CD4-positive, alpha-beta T cell treated with Interleukin-12 subunit alpha and Interleukin-12 subunit beta, for 1 hour (primary cell): Measurements from ENCODE around the gene OGA.

Experiments used
- DNase-seq: peaks from one replicate; pipeline ENCODE4 v3.0.0-alpha.2; 2020

The OGA gene

GRCh38 chr10:101818119-101818871 is at the start of gene OGA:
TSS of gene OGA (minus strand) at chr10:101818444. CDS start at chr10:101818022, 422 bp downstream.
- peak; percentile 99 for DNase-seq

DNA sequence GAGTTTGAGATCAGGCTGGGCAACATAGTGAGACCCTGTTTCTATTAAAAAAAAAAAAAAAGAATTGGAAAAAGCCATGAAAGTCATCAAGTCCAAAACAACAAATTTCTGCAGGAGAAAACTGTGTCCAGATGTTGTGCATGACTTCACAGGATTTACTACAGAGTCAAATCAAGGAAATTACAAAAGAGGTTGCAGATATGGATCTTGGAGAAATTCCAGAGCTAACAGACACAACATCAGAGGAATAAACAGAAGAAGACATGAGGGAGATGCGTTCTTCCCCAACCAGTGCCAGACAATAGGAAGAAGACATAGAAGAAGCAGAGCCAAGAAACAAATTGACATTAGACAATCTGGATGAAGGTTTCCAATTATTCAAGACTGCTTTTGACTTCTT is 49.7 kb upstream of the OGA start:
- DNase-seq = no peak

GRCh38 chr10:101859530-101859929 is 41.3 kb upstream of the OGA start:
- no peak for DNase-seq

DNA sequence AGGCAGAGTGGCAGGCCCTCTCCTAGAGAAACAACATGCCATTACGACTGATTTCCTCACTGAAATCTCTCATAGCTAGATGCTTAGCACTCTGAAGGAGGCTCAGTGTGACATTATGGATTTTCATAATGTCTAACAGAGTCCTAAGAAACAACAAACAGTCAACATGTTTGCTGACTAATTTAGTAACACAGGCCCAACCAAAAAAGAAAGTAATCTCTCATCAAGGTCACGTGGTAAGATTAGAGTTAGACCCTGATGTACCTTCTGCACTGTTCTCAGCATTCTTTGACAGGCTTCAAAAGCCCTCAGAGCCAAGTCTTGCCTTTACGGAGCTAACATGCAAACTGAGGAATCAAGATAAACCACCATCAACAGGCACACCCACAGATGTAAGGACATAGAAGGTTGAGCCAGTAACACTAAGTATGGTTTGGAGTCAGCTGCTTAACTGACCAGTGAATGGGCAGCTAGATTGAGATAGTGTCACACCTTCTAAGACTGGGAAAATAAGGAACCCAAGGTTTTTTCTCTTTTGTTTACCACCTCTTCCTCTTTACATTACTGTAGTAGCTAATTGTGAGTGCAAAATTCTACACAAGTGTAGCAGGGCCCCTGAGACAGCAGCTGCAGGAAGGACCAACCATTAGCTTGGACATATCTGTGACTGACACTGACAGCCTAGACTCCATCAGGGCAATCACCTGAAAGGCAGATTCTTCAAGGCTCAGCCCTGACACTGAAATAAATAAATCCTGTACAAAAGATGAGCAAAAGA is 40.7 kb upstream of the OGA start:
- DNase-seq = peak; percentile 5

GRCh38 chr10:101857802-101858476 is 39.7 kb upstream of the OGA start:
- no peak for DNase-seq

DNA sequence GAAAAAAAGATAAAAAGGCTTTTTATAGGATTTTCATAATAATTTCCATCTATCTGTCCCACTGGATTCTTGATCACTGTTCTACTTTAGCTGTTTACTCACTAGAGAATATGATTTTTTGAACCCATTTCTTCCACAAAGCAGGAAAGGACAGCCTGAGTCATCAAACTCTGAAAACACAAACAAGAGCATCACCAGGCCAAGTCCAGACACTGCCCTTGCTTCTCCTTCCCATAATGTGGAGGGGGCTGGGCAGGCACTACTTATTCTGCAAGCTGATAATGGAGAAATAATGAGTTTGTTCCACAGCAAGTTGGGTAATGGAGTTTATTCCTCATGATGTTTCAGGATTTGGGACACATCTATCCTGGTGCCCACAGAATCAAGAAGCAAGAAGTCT is 38.4 kb upstream of the OGA start:
- DNase-seq = no peak

GRCh38 chr10:101851411-101852116 is 33.3 kb upstream of the OGA start:
- no peak for DNase-seq

DNA sequence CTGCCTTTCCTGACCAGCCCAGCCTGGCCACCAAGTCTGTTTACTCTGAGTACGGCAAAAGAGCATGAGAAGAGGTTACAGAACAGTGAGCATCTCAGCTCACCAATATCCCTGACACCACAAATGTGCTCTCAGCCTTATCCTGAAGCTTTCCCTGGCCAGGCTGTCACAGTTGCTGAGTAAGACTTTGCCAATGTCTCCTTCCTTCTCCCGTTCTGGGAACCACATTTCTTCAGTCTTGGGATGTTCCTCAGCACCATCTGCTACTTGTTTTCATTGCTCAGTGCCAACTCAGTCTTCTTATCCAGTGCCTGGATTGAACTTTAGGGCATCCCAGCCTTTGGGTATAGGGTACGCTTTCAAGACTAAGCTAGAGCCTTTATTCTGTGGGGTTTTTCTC is 32.5 kb upstream of the OGA start:
- no peak for DNase-seq

GRCh38 chr10:101848894-101849351 is 30.7 kb upstream of the OGA start:
- no peak for DNase-seq

- DNase-seq = no peak
These were observed 30.2 kb upstream of the OGA start for GRCh38 chr10:101848408-101848807.

DNA sequence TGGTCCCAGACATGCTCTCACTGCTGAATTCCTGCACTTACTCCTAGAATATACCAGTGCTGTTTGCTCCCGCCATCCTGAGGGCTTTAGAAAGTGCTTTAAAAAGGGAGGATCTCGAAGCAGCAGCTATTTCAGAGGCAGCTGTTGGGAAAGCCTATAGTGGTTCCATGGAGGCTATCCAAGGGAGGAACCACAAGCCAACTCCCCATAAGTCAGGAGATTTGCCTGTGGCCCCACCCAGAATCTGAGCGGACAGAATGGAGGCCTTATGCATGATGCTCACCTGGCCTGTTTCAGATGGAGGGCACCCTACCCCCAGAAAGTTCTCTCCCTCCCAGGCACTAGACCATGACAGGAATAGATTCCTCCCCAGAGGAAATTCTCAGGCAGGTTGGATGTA is 27.6 kb upstream of the OGA start:
- DNase-seq = no peak

DNA sequence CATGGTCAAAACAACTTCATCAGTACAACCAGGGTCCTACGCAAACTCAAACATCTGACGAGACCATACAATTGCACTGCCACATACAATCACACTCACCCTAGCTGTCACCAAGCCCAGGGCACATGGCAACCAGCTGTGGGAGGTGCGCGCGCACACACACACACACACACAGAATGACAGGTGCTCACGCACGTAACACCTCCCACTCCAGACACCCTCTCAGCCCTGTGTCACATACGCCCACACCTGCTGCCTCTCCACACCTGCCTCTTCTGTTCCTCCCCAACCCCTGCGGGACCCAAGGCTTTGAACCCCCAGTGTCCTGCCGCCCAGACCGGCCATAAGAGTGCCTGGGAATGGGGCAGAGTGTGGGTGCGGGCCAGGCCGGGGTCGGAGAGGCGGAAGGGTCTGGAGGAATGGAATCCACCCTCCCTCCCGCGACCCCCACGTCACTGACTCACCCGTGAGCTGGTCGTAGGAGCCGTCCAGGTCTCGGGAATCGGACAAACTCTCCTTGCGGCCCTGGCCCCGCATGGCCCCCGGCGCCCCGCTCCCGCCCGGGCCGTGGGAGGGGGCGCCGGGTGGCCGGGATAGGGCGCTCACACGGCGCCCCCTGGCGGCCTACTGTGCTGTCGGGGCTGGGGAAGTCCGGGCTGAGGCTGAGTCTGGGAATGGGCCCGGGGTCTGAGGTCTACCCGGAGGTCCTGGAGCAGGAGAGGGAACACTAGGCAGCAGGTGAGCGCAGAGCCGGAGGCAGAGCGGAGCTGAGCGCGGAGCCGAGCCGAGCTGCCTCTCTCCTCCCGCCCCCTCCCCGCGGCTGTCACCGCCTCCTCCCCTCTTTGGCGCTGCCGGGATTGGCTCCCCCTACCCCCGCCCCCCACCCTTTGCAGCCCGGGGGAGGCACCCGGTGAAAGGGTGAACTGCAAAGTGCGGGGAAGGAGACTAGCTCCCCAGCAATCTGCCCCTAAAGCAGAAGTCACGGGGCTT is 25.1 kb upstream of the OGA start, which contains the start of gene KCNIP2:
Gene KCNIP2 (minus strand): TSS at position 769 of the 990 bp plus-strand sequence. CDS start 232 bp downstream, at position 537.
- DNase-seq = peak; percentile 60

DNA sequence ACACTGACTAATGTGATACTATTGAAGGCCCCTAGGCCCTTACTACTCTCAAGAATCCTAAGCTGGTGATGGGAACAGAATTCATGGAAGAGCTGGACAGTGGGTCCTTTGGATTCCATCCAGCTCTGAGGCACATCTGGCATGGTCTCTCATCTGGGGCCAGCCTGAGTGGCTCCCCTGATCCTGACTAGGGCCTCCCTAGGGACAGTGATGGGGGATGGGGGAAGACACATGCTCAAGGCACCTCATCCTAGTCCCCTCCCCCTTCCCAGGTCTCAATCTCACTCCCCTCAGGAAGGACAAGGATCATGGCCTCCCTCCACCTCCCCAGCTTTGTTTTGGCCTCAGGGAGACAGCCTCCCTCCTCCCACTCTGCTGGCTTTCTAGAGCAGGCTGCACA is 23.6 kb upstream of the OGA start:
- no peak for DNase-seq

DNA sequence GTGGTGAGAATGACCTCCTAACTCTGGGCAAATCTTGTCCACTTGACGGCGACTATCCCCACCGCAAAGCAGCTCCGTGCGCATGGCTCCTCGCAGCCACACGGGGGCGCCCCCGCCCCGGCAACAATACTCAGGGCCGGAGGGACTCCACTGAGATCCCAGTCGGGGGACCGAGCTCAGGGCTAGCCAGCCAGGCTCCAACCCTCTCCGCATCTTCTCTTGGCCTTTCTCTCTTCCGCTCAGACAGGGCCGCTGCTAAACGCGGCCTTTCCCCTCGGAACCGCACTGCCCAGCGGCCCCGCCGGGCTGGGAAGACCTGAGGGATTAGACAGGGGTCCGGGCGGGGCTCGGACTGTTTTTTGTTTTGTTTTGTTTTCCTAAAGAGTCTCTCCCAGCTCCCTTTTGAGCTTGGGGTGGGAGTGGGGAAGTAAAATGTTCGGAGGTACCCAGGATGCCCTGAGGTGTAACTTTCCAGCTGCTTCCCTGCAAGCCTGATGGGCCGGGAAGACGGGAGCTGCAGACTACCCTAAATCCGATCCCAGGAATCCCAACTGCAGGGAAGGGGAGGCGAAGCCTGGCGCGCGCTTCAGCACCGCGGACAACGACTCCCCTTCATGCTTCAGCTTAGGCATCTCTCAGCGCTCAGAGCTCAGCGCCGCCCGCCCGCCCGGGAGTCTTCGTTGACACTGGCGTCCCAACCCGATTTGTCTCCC is 22.7 kb upstream of the OGA start:
- peak; percentile 79 for DNase-seq

DNA sequence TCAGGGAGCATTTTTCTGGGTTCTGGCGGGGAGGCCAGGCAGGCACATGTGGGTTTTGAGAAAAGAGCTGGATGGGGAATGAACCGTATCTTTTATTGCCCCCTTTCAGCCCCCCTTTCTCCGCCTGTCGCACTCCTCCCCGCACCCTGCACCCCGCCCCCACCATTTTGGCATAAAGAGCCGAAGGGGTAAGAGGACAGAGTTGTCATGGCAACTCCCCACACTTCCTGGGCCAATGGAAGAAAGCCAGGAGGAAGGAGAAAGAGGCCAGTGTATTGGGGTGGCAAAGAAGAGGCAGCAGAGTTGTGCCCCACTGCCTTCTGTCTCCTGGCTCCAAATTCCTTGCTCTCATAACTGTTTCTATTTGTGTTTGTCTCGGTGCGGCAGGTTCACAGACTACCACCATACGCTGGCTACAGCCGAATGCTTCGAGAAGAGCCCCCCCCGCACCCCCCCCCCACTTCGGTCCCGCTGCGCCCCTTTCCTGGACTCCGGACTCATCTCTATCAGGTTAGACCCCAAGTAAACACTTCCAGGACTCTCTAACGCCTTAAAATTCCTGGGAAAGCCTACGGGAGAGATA is 21.9 kb upstream of the OGA start:
- DNase-seq = peak; percentile 49

- peak; percentile 73 for DNase-seq
These were observed 21.3 kb upstream of the OGA start for GRCh38 chr10:101839416-101840063.

- no peak for DNase-seq
These were observed 20.8 kb upstream of the OGA start for GRCh38 chr10:101839002-101839401.

- DNase-seq = no peak
These were observed 20.2 kb upstream of the OGA start for GRCh38 chr10:101838416-101838970.

GRCh38 chr10:101837748-101838147 is 19.5 kb upstream of the OGA start:
- DNase-seq = no peak

DNA sequence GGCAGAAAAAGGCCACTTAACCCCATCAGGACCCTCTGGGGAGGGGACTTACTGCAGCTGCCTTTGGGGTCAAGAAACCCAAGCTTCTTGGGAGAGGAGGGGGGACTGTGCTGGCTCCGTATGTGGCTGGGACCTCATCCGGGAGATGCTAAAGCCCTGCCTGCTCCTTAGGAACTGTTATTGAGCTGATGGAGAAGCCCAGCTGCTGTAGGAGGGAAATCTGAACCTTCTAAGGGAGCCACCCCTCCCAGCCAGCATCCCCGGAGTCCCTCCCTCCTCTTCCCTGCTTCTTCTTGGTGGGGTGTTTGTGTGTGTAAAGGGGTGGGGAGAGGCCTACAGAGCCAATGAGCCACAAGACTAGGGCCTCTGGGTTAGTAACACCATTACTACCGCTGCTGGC is 17.1 kb upstream of the OGA start:
- no peak for DNase-seq
